HepG2 (cell line): ENCODE measurements around the gene SYMPK. TPM values are rescaled to one million over a fixed set of nuclear protein-coding genes. Genes with fewer than 3 reads are reported as not detected.
A peak's percentile ranks its signal among the peaks of the same experiment; 100 is the strongest.

Experiments used
- ARNT ChIP-seq: fragments of 450-650 bp; IDR thresholded peaks from 2 replicates; pipeline ENCODE4 v1.6.1; 2017
- ELF4 ChIP-seq: sonication (generic); formaldehyde crosslinking; IDR thresholded peaks from 2 replicates; pipeline ENCODE4 v1.5.0; 2020; ENCODE audit warnings: missing genetic modification reagents, mild to moderate bottlenecking, moderate library complexity, borderline replicate concordance
- ETV5 ChIP-seq: IDR thresholded peaks from 2 replicates; pipeline ENCODE4 v1.6.1; 2018; ENCODE audit warnings: missing biosample characterization, missing genetic modification reagents, inconsistent platforms, borderline replicate concordance
- FOXA3 ChIP-seq: IDR thresholded peaks from 2 replicates; pipeline ENCODE4 v1.6.1; 2016; ENCODE audit warnings: missing genetic modification reagents, missing compliant biosample characterization
- HMG20A ChIP-seq: IDR thresholded peaks from 2 replicates; pipeline ENCODE4 v1.6.1; 2016; ENCODE audit warnings: borderline replicate concordance
- NBN ChIP-seq: fragments of 450-650 bp; conservative IDR thresholded peaks from 2 replicates; pipeline ENCODE4 v1.6.1; 2017
- NFE2L2 ChIP-seq: fragments of 150-350 bp; IDR thresholded peaks from 2 replicates; pipeline ENCODE4 v1.6.1; 2014; ENCODE audit warnings: low read length
- REL ChIP-seq: sonication (generic); formaldehyde crosslinking; conservative IDR thresholded peaks from 2 replicates; pipeline ENCODE4 v1.8.0; 2022; ENCODE audit warnings: mild to moderate bottlenecking, missing genetic modification reagents, moderate library complexity
- SRSF1 ChIP-seq: fragments of 200-400 bp; formaldehyde crosslinking; optimal IDR thresholded peaks from 2 replicates; pipeline ENCODE3; 2017; ENCODE audit warnings: mild to moderate bottlenecking, low read depth, low read length, moderate library complexity
- TBP ChIP-seq: sonication (generic); formaldehyde crosslinking; IDR thresholded peaks from 2 replicates; pipeline ENCODE4 v1.5.0; 2020; ENCODE audit warnings: missing genetic modification reagents
- TFE3 ChIP-seq: IDR thresholded peaks from 2 replicates; pipeline ENCODE4 v1.6.1; 2016
- ZBTB42 ChIP-seq: sonication (generic); formaldehyde crosslinking; IDR thresholded peaks from 2 replicates; pipeline ENCODE4 v1.5.0; 2020; ENCODE audit warnings: mild to moderate bottlenecking, missing genetic modification reagents
- ZNF24 ChIP-seq: fragments of 450-650 bp; IDR thresholded peaks from 2 replicates; pipeline ENCODE4 v1.6.1; 2017; ENCODE audit warnings: antibody characterized with exemption, mild to moderate bottlenecking
- ZNF468 ChIP-seq: sonication (generic); formaldehyde crosslinking; IDR thresholded peaks from 2 replicates; pipeline ENCODE4 v1.8.0; 2022; ENCODE audit warnings: mild to moderate bottlenecking, moderate library complexity, missing genetic modification reagents
- ZNF547 ChIP-seq: sonication (generic); formaldehyde crosslinking; IDR thresholded peaks from 2 replicates; pipeline ENCODE4 v1.5.1; 2020; ENCODE audit warnings: mild to moderate bottlenecking, missing genetic modification reagents
- ZNF557 ChIP-seq: sonication (generic); formaldehyde crosslinking; IDR thresholded peaks from 2 replicates; pipeline ENCODE4 v1.4.0; 2020; ENCODE audit warnings: missing genetic modification reagents
- ZNF704 ChIP-seq: sonication (generic); formaldehyde crosslinking; IDR thresholded peaks from 2 replicates; pipeline ENCODE4 v1.8.1; 2023; ENCODE audit warnings: mild to moderate bottlenecking, inconsistent platforms, moderate library complexity, missing genetic modification reagents, borderline replicate concordance
- ZNF761 ChIP-seq: sonication (generic); formaldehyde crosslinking; conservative IDR thresholded peaks from 2 replicates; pipeline ENCODE4 v1.4.0; 2020; ENCODE audit warnings: mild to moderate bottlenecking, missing genetic modification reagents
- polyA plus RNA-seq, 8 experiments: library from polyadenylated mRNA; depleted of rRNA in 3 of 8; stranded (reverse) in 7 of 8; unstranded in 1 of 8; fragments of >200 nt; fragmentation: Illumina TruSeq in 4 of 8; extraction: Trizol in 4 of 8; gene quantifications; 2 replicates each; pipeline versions ENCODE4 v1.2.1 to v1.2.3, GENCODE V29; 2011 to 2016; ENCODE audit warnings: low read depth in 4 of 8, missing spikeins in 1 of 8, mixed read lengths in 1 of 8; ENCODE audit not compliant: insufficient read depth in 1 of 8
- total RNA-seq, 5 experiments: library from RNA; depleted of rRNA; stranded (reverse); fragments of >200 nt; fragmentation: Illumina TruSeq; extraction: Trizol; gene quantifications; 2 replicates each; pipeline ENCODE4 v1.2.3, GENCODE V29; 2016; ENCODE audit warnings: low read depth in 1 of 5
- TF ChIP-seq, protein P1 (sequence below): sonication (generic); formaldehyde crosslinking; IDR thresholded peaks from 2 replicates; pipeline ENCODE4 v1.4.0; 2020; ENCODE audit warnings: low read depth, mild to moderate bottlenecking, missing genetic modification reagents
- TF ChIP-seq, protein P2 (sequence below): sonication (generic); formaldehyde crosslinking; conservative IDR thresholded peaks from 2 replicates; pipeline ENCODE4 v1.8.0; 2022; ENCODE audit warnings: missing genetic modification reagents
- TF ChIP-seq, protein P3 (sequence below), 2 experiments: fragments of 450-650 bp in 1 of 2; sonication (generic) in 1 of 2; formaldehyde crosslinking; IDR thresholded peaks; 2 replicates each; pipeline versions ENCODE4 v1.5.0 to v1.8.0; 2020 to 2022; ENCODE audit warnings: mild to moderate bottlenecking in 1 of 2, missing genetic modification reagents in 1 of 2
- TF ChIP-seq, protein P4 (sequence below): sonication (generic); formaldehyde crosslinking; IDR thresholded peaks from 2 replicates; pipeline ENCODE4 v1.9.0; 2021; ENCODE audit warnings: missing genetic modification reagents, borderline replicate concordance

SYMPK gene
- total and polyA plus RNA-seq, 2 of the 13 experiments (the other 11 are each of a cell fraction or from before 2014, with no cell fraction given) = 21.9 to 55.7 TPM

DNA sequence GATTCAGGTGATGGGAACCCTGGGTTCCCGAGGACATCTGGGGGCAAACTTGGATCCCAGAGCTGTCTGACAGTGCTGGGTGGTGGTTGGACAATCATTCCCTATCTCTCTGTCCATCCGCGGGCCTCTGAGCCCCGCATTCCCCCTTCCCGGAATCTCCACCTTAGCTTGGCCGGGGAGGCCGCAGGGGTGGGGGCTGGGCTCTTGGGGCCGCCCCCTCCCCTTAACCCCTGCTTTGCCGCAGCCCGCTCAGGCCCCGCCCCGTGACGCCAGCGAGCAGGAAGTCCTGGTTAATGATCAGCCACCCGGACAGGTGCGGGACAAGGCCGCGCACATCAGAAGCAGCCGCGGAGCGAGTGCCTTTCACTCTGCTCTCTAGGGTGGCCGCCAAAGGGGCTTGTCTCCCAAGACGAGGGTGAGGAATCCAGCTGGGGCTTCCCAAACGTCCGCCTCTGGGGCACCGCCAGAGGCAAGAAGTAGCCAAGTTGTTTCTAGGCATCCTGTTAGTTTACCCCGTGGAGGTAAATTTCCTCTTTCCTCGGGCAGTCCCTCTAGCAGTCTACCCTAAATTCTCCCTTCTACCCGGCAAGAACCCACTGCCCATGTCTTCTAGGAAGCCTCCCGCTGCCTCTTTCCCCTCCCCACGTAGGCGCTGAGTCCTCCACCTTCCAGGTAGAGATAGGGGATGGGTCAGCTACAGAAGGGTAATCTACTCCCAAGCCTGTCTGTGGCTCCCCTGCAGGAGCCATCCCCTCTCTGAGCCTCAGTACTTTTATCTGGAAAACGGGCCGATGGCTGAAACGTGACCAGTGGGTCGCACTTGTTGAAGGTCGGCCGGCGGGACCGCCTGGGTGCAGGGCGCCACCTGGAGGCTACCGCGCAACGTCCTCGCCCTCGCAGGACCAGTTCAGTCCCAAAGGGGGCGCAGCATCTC, 20.0 kb upstream of the SYMPK start (continued):
- TF ChIP-seq, protein P1, sequence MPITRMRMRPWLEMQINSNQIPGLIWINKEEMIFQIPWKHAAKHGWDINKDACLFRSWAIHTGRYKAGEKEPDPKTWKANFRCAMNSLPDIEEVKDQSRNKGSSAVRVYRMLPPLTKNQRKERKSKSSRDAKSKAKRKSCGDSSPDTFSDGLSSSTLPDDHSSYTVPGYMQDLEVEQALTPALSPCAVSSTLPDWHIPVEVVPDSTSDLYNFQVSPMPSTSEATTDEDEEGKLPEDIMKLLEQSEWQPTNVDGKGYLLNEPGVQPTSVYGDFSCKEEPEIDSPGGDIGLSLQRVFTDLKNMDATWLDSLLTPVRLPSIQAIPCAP = 0 out of 2 replicates have a peak, but pooled peaks have one; percentile 65
- peak; percentile 82 for TF ChIP-seq FOXA3 (CRISPR knock-in tag)
- peak; percentile 51 for TF ChIP-seq SRSF1
- peak; percentile 80 for TF ChIP-seq ZNF24
- 0 out of 2 replicates have a peak, but pooled peaks have one; percentile 51 for TF ChIP-seq ZBTB42
- no peak for TF ChIP-seq NBN
- TF ChIP-seq, protein P2, sequence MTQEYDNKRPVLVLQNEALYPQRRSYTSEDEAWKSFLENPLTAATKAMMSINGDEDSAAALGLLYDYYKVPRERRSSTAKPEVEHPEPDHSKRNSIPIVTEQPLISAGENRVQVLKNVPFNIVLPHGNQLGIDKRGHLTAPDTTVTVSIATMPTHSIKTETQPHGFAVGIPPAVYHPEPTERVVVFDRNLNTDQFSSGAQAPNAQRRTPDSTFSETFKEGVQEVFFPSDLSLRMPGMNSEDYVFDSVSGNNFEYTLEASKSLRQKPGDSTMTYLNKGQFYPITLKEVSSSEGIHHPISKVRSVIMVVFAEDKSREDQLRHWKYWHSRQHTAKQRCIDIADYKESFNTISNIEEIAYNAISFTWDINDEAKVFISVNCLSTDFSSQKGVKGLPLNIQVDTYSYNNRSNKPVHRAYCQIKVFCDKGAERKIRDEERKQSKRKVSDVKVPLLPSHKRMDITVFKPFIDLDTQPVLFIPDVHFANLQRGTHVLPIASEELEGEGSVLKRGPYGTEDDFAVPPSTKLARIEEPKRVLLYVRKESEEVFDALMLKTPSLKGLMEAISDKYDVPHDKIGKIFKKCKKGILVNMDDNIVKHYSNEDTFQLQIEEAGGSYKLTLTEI = no peak
- TF ChIP-seq ELF4 (CRISPR knock-in tag) = peak; percentile 76; the same call in 1 of the 2 replicates
- 0 out of 2 replicates have a peak, but pooled peaks have one; percentile 27 for TF ChIP-seq ZNF547
- peak; percentile 41; the same call in 1 of the 2 replicates for TF ChIP-seq ZNF704 (CRISPR knock-in tag)
- TF ChIP-seq ZNF468 = no peak
- TF ChIP-seq ETV5 (CRISPR knock-in tag) = peak; percentile 96
- peak; percentile 88; the same call in 1 of the 2 replicates for TF ChIP-seq REL (CRISPR knock-in tag)
- TF ChIP-seq NFE2L2 = no peak
- peak; percentile 72 for TF ChIP-seq TFE3
- TF ChIP-seq TBP (CRISPR knock-in tag) = no peak
- 0 out of 2 replicates have a peak, but pooled peaks have one; percentile 53 for TF ChIP-seq ZNF761 (CRISPR knock-in tag)
- TF ChIP-seq HMG20A (CRISPR knock-in tag) = peak; percentile 13; the same call in 1 of the 2 replicates
- TF ChIP-seq, protein P3, sequence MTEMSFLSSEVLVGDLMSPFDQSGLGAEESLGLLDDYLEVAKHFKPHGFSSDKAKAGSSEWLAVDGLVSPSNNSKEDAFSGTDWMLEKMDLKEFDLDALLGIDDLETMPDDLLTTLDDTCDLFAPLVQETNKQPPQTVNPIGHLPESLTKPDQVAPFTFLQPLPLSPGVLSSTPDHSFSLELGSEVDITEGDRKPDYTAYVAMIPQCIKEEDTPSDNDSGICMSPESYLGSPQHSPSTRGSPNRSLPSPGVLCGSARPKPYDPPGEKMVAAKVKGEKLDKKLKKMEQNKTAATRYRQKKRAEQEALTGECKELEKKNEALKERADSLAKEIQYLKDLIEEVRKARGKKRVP (CRISPR knock-in tag; IDR thresholded peaks at IDR 0.05) = peak in 1 of 2 experiments; percentile 51; a peak in 2 of 4 replicates
- 0 out of 2 replicates have a peak, but pooled peaks have one; percentile 28 for TF ChIP-seq ZNF557 (CRISPR knock-in tag)
- no peak for TF ChIP-seq ARNT
- TF ChIP-seq, protein P4, sequence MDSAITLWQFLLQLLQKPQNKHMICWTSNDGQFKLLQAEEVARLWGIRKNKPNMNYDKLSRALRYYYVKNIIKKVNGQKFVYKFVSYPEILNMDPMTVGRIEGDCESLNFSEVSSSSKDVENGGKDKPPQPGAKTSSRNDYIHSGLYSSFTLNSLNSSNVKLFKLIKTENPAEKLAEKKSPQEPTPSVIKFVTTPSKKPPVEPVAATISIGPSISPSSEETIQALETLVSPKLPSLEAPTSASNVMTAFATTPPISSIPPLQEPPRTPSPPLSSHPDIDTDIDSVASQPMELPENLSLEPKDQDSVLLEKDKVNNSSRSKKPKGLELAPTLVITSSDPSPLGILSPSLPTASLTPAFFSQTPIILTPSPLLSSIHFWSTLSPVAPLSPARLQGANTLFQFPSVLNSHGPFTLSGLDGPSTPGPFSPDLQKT = no peak
